Neutrophil (primary cell): Measurements from ENCODE around the gene RETN.

Experiments
- H3K27ac ChIP-seq: fragments of 200-600 bp; sonication (generic); 2 replicates; pipeline ENCODE4 v1.5.1; 2016; ENCODE audit warnings: mild to moderate bottlenecking, moderate library complexity
- H3K27me3 ChIP-seq: fragments of 200-600 bp; sonication (generic); 2 replicates; pipeline ENCODE4 v1.6.0; 2016; ENCODE audit warnings: mild to moderate bottlenecking
- H3K36me3 ChIP-seq: fragments of 200-600 bp; sonication (generic); 2 replicates; pipeline ENCODE4 v1.5.1; 2017
- H3K4me1 ChIP-seq, 2 experiments: fragments of 200-600 bp in 1 of 2; sonication (generic) in 1 of 2; 1 replicate in 1 of 2; 2 replicates in 1 of 2; pipeline versions ENCODE4 v1.5.1 to v1.6.1; 2013 to 2016; ENCODE audit warnings: low read depth in 1 of 2, low read length in 1 of 2, mild to moderate bottlenecking in 1 of 2, moderate library complexity in 1 of 2; ENCODE audit not compliant: control insufficient read depth in 1 of 2, insufficient read depth in 1 of 2
- H3K4me3 ChIP-seq, 2 experiments: fragments of 200-600 bp in 1 of 2; sonication (generic) in 1 of 2; 1 replicate in 1 of 2; 2 replicates in 1 of 2; pipeline ENCODE4 v1.5.1; 2013 to 2016; ENCODE audit warnings: low read depth in 1 of 2, low read length in 1 of 2, mild to moderate bottlenecking in 1 of 2, moderate library complexity in 1 of 2
- H3K9me3 ChIP-seq: fragments of 200-600 bp; sonication (generic); 2 replicates; pipeline ENCODE4 v1.5.1; 2016
- CTCF ChIP-seq: fragments of 200-600 bp; sonication (generic); IDR thresholded peaks from 2 replicates; pipeline ENCODE4 v1.5.1; 2016; ENCODE audit warnings: antibody characterized with exemption

Gene RETN

GRCh38 chr19:7648265-7649014, 20.4 kb upstream of the RETN start:
- Histone ChIP-seq H3K4me1 (peaks cover 45 to 53% of the 10 kb centered on the region in 2 experiments), H3K4me3 (no peak overlapping the region), H3K27me3 (no peaks in the 10 kb centered on the region), H3K36me3 (peaks cover 49% of the 10 kb centered on the region), H3K27ac (peak overlapping the region; percentile 78), H3K9me3 (no peaks in the 10 kb centered on the region)
- TF ChIP-seq CTCF, result no peak

- Histone ChIP-seq H3K9me3 (no peaks in the 10 kb centered on the region), H3K27me3 (no peaks in the 10 kb centered on the region), H3K4me3 (no peak overlapping the region), H3K36me3 (peaks cover 36% of the 10 kb centered on the region), H3K27ac (no peak overlapping the region), H3K4me1 (peaks cover 51 to 53% of the 10 kb centered on the region in 2 experiments)
- no peak for TF ChIP-seq CTCF
Measured at GRCh38 chr19:7650148-7650547, 18.7 kb upstream of the RETN start.

GRCh38 chr19:7652061-7652641, 16.7 kb upstream of the RETN start:
- peaks cover 16% of the 10 kb centered on the region for H3K36me3 ChIP-seq
- no peaks in the 10 kb centered on the region for H3K27me3 ChIP-seq
- TF ChIP-seq CTCF, result peak; percentile 98
- peak overlapping the region; percentile 91 for H3K27ac ChIP-seq
- peak overlapping the region; percentile 51 to 55 for H3K4me3 ChIP-seq
- peaks cover 55 to 56% of the 10 kb centered on the region in 2 experiments for H3K4me1 ChIP-seq
- no peaks in the 10 kb centered on the region for H3K9me3 ChIP-seq

GRCh38 chr19:7654401-7654800, 14.4 kb upstream of the RETN start:
- Histone ChIP-seq H3K27me3 (no peaks in the 10 kb centered on the region), H3K36me3 (no peaks in the 10 kb centered on the region), H3K9me3 (no peaks in the 10 kb centered on the region), H3K4me1 (peaks cover 77 to 78% of the 10 kb centered on the region in 2 experiments), H3K27ac (peak overlapping the region; percentile 91), H3K4me3 (no peak overlapping the region)
- TF ChIP-seq CTCF, result no peak

- peak overlapping the region; percentile 91 for H3K27ac ChIP-seq
- no peaks in the 10 kb centered on the region for H3K27me3 ChIP-seq
- H3K4me3 ChIP-seq, result peak overlapping the region; percentile 48 to 55
- no peaks in the 10 kb centered on the region for H3K36me3 ChIP-seq
- TF ChIP-seq CTCF, result no peak
- peaks cover 77 to 81% of the 10 kb centered on the region in 2 experiments for H3K4me1 ChIP-seq
- H3K9me3 ChIP-seq, result no peaks in the 10 kb centered on the region
Measured at GRCh38 chr19:7655581-7655980, 13.3 kb upstream of the RETN start.
